Measurements from ENCODE around the gene DNAJA4. TPM values are rescaled to one million over a fixed set of nuclear protein-coding genes. Genes with fewer than 3 reads are reported as not detected.
A peak's percentile ranks its signal among the peaks of the same experiment; 100 is the strongest.

The DNAJA4 gene
- total and polyA plus RNA-seq, 2 of the 8 experiments (the other 6 are each of a cell fraction or from before 2014, with no cell fraction given), result 3.6 to 6.2 TPM

DNA sequence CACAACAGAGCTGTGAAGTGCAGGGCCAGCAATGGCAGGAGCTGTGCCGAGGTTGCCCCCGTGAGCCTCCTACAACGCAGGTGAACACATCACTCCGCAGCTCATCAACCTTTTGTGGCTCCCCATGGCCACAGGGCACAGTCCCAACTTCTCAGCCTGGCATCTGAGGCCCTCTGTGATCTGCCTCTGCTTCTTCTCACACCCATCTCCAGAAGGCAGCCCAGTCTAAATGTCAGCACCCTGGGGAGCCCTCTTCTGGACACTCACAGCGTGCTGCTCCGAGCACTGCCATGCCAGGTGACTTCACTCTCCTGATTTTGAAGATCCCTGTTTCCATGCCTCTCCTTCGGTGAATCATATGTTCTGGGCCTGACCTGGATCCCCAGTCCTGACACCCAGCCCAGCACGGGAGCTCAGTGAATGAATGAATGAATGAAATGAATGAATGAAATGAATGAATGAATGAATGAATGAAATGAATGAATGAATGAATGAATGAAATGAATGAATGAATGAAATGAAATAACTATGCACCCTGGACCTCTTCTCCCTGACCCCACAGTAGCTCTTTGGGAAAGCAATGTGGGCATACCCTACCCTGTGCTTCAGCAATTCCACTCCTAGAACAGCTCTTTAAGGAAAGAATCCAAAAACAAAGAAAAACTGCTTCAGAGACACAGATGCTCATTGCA is 52.9 kb downstream of the DNAJA4 start (continued):
- TF ChIP-seq CHD7 (IDR thresholded peaks at IDR 0.05; ENCODE audit: insufficient replicate concordance, low read length) (no peak), SIX5 (IDR thresholded peaks at IDR 0.05; ENCODE audit: low read depth, low read length) (no peak), TEAD4 (IDR thresholded peaks at IDR 0.05; ENCODE audit: low read depth, low read length) (no peak), KDM4A (IDR thresholded peaks at IDR 0.05; ENCODE audit: low read depth, low read length, severe bottlenecking) (no peak), BRCA1 (IDR thresholded peaks at IDR 0.05; ENCODE audit: low read depth, low read length) (0 out of 2 replicates have a peak, but pooled peaks have one; percentile 27), TCF12 (IDR thresholded peaks at IDR 0.05; ENCODE audit: low read depth, low read length) (no peak), HDAC6 (IDR thresholded peaks at IDR 0.05; ENCODE audit: low read depth, low read length) (no peak)
